ENCODE measurements around the gene PLCXD3. TPM values are rescaled to one million over a fixed set of nuclear protein-coding genes. Genes with fewer than 3 reads are reported as not detected.

PLCXD3 gene
- total RNA-seq (2013; cell fraction: nucleolus; rRNA removed): not detected in 2 replicates
- total RNA-seq (2014; rRNA removed) (not detected in 2 replicates), total RNA-seq (2014; rRNA removed; fragmentation: Illumina TruSeq; extraction: Trizol) (not detected in 2 replicates), total RNA-seq (2021) (not detected in 2 replicates), polyA plus RNA-seq (2011; rRNA removed) (0.01 TPM in 1 of 2 replicates, not detected in the other), polyA plus RNA-seq (2014; fragmentation: Illumina TruSeq; extraction: Trizol) (not detected in 2 replicates), polyA plus RNA-seq (2014; fragmentation: Nextera tagmentation; extraction: Ambion mirVana) (not detected), polyA plus RNA-seq (2014; rRNA removed) (not detected in 2 replicates), polyA plus RNA-seq (2016; fragmentation: Nextera tagmentation; extraction: Ambion mirVana) (not detected), polyA minus RNA-seq (2011; rRNA and poly(A)+ RNA removed) (not detected in 2 replicates), Bru-seq, nascent RNA (percentile 3 among the genes with signal in this experiment), BruChase-seq, experiment 1, labeled RNA remaining after a 6-hour chase (percentile 3 among the genes with signal in this experiment), BruChase-seq, experiment 2, labeled RNA remaining after a 2-hour chase (percentile 1 among the genes with signal in this experiment)
- not detected for polyA plus RNA-seq (2011; ENCODE audit: low read depth)
- not detected in 2 replicates for polyA plus RNA-seq (2011; cell fraction: cytosol; rRNA removed)
- not detected in 2 replicates for polyA plus RNA-seq (2011; cell fraction: nucleus; rRNA removed)
- polyA plus RNA-seq (2012): 0.01 TPM in 1 of 2 replicates, not detected in the other
- polyA minus RNA-seq (2011; cell fraction: cytosol; rRNA and poly(A)+ RNA removed): not detected in 2 replicates
- not detected in 2 replicates for polyA minus RNA-seq (2011; cell fraction: nucleus; rRNA and poly(A)+ RNA removed)
- long read RNA-seq, experiment 1: 0 reads
- long read RNA-seq, experiment 2, partial matches to known transcripts: 0 of 1 reads
- long read RNA-seq, experiment 2, other reads (novel, unspliced or antisense): 1 of 1 reads

DNA sequence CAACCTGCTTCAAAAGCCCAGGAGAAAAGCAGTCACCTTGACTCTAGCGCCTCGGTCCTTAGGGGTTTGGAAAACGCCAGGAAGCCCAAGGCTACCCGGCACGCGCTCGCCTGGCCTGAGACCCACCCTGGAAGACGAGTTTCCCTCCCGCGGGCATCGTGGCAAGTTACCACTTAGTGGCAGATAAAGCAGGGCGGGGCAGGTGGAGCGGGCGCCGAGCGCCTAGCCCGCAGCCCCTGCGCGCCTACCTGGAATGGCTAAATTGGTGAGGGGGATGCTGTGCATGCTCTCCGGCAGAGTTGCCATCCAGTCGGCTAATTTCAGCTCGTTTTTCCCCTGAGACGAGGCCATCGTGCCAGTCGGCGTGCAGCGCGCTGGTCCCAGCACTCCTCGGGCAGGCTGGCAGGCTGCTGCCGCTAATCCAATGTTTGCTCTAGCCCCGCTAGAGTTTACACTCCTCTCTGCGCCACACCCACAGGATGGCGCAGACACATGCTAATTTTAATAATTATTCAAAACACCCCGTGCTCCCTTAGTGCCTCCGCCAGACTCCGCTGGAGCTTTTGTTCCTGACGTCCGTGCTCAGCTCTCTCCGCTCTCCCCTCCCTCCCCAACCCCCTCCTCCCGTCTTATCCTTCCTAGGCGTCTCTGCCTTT lies at the start of gene PLCXD3:
TSS of gene PLCXD3 (minus strand) at position 426 of the 656 bp plus-strand sequence. CDS start at position 351, 75 bp downstream.
- POLR2A ChIA-PET: no interaction called here
- H2AFZ ChIP-seq (ENCODE audit: control insufficient read depth, low read depth, low read length): no peak within 1 kb of the TSS
- CTCF ChIA-PET: interaction anchor here (0.7 kb wide), 1 partner anchor 19 kb away, joined by 3 read pairs; no protein-coding TSS in a partner anchor
- no peak within 1 kb of the TSS for H3K9ac ChIP-seq (ENCODE audit: control insufficient read depth, insufficient read depth, low read length)
- H3K4me1 ChIP-seq (ENCODE audit: control insufficient read depth, insufficient read depth, low read length): no peaks in the 10 kb centered on the region
- RAD21 ChIA-PET (ENCODE audit: unreplicated experiment): no interaction called here
- DNase-seq (ENCODE audit: low read depth, low spot score) (no peak), ATAC-seq (no peak), FAIRE-seq (no peak)
- no TSS peak for BruUV-seq (replicated peaks)
- H3K4me3 ChIP-seq: no peak within 1 kb of the TSS
- in situ Hi-C loops (cut with MboI) (no loop called here), intact Hi-C loops (cut with micrococcal nuclease; ENCODE audit: unreplicated experiment) (no loop called here)
- no peaks in the 10 kb centered on the region for H3K9me3 ChIP-seq (replicated peaks; ENCODE audit: control insufficient read depth, insufficient read depth, low read length)
- TF ChIP-seq SREBF1 (IDR thresholded peaks at IDR 0.05; ENCODE audit: low read length): no peak
- TF ChIP-seq RELB (IDR thresholded peaks at IDR 0.05; ENCODE audit: low read depth): no peak
- no peak for TF ChIP-seq ZBED1 (IDR thresholded peaks at IDR 0.05; ENCODE audit: borderline replicate concordance)
- TF ChIP-seq DPF2 (IDR thresholded peaks at IDR 0.05): no peak
- TF ChIP-seq NFYA (IDR thresholded peaks at IDR 0.05; ENCODE audit: borderline replicate concordance, low read depth, low read length): no peak
- TF ChIP-seq, protein P1, sequence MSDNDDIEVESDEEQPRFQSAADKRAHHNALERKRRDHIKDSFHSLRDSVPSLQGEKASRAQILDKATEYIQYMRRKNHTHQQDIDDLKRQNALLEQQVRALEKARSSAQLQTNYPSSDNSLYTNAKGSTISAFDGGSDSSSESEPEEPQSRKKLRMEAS (IDR thresholded peaks at IDR 0.05; ENCODE audit: low read depth, low read length): no peak
- TF ChIP-seq GABPA (IDR thresholded peaks at IDR 0.05; ENCODE audit: low read depth): no peak
- TF ChIP-seq MYC (IDR thresholded peaks at IDR 0.05; ENCODE audit: insufficient read depth, insufficient read length, insufficient replicate concordance, low read length, severe bottlenecking): no peak
- no peak for TF ChIP-seq FOXK2 (IDR thresholded peaks at IDR 0.05)
- no peak for TF ChIP-seq ETV6 (conservative IDR thresholded peaks at IDR 0.05 in 1 of 2, IDR thresholded peaks at IDR 0.05 in 1 of 2; ENCODE audit: borderline replicate concordance in 1 of 2, low read depth in 1 of 2)
- no peak for TF ChIP-seq FOXM1 (IDR thresholded peaks at IDR 0.05; ENCODE audit: low read depth, low read length)
- no peak for TF ChIP-seq EP300 (IDR thresholded peaks at IDR 0.05; ENCODE audit: borderline replicate concordance in 1 of 2, control insufficient read depth in 1 of 2, low read depth in 2 of 2, low read length in 2 of 2)
- no peak for TF ChIP-seq PAX8 (IDR thresholded peaks at IDR 0.05)
- WGBS (ENCODE audit: insufficient coverage, insufficient replicate concordance, low lambda C conversion rate, missing lambda C conversion rate): 8% methylated on average over 32 of the region's 41 CpGs
- H3K79me2 ChIP-seq (ENCODE audit: control insufficient read depth, insufficient read depth, low read length): no peaks in the 10 kb centered on the region
- SMC1A ChIA-PET (ENCODE audit: uncharacterized antibody, unreplicated experiment): no interaction called here
- no peak within 1 kb of the TSS for H3K27ac ChIP-seq (ENCODE audit: control insufficient read depth, insufficient read depth)
- H3K36me3 ChIP-seq (ENCODE audit: control insufficient read depth in 2 of 2, insufficient read depth in 2 of 2, low read length in 1 of 2): no peaks in the 10 kb centered on the region
- no peak within 1 kb of the TSS for H3K4me2 ChIP-seq (ENCODE audit: control insufficient read depth, insufficient read depth)
- H4K20me1 ChIP-seq (ENCODE audit: control insufficient read depth, insufficient read depth): no peaks in the 10 kb centered on the region
- peaks cover 3 to 9% of the 10 kb centered on the region in 2 experiments; a peak in 3 of 4 replicates for H3K27me3 ChIP-seq (replicated peaks in 1 of 2; ENCODE audit: control insufficient read depth in 2 of 2, insufficient read depth in 2 of 2, low read length in 1 of 2)
